GM19239 (cell line): ENCODE data around the gene LDLRAD2.

Source experiments
- DNase-seq: peaks from one replicate; pipeline ENCODE4 v3.0.0; 2011; ENCODE audit warnings: low spot score; ENCODE audit not compliant: insufficient read length
- FAIRE-seq: peaks from 2 replicates; lab custom pipeline; 2011; peaks lifted over from hg19 to GRCh38; lab: Jason Lieb, UNC

The LDLRAD2 gene

DNA sequence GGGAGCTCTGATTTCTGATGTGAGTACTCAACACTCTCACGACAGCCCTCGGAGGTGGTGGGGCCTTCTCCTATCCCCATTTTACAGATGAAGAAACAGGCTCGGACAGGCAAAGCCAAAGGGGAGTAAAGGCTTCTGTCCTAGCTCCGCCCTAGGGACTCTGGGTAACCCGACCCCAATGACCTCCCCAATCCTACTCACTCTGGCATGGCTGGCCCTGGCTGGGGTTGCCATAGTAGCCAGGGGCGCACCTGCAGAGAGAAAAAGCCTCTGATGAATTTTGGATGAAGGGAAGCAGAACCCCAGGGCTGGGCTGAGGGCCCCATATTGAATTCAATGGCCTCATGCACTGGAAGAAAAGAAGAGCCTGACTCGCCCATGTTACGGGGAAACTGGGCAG, 61.1 kb downstream of the LDLRAD2 start:
- DNase-seq: no peak
- no peak for FAIRE-seq

DNA sequence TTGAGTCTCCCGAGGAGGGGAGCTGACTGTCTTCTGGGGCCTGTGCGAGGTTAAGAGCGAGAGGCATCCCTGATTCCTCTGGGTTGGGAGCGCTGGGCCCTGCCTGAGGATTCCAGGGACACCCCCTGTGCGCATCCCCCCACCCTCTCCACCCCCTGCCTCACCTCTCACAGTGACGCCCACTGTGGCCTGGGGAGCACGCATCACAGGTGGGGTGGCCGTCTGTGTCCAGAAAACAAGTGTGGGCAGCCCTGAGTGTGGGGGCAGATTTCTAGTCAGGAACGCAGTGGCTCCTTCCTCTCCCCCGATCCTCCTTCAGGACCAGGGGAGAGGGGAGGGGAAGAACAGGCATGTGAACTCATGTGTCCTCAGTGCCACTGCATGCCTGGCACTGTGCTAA, 61.7 kb downstream of the LDLRAD2 start:
- DNase-seq: no peak
- FAIRE-seq: no peak

DNA sequence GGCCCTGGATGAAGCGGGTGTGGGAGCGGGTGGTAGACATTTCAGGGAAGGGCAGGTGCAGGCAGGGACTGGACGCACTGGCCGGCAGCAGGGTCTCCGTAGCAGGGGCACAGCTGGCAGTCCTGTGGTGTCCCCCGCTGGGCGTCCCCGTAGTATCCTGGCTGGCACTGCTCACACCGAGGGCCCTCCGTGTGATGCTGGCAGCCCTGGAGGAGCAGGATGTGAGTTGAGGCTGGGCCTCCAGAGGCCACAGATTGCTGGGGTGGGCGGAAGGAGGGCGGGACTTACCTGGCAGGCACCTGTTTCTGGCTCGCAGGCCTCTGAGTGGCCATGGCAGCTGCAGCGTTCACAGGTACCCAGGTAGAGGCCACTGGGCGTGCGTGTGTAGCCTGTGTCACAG, 62.3 kb downstream of the LDLRAD2 start:
- FAIRE-seq (no peak), DNase-seq (no peak)
